IMR-90 (cell line): ENCODE results near the gene ROM1. TPM values are rescaled to one million over a fixed set of nuclear protein-coding genes. Genes with fewer than 3 reads are reported as not detected.

ENCODE experiments used
- BHLHE40 ChIP-seq: fragments of 150-350 bp; IDR thresholded peaks from 2 replicates; pipeline ENCODE4 v1.6.1; 2016; ENCODE audit warnings: mild to moderate bottlenecking, low read depth, low read length
- polyA plus RNA-seq, 3 experiments: library from polyadenylated mRNA; depleted of rRNA; stranded (reverse); fragments of >200 nt; gene quantifications; 2 replicates each; pipeline ENCODE4 v1.2.3, GENCODE V29; 2012; ENCODE audit warnings: low replicate concordance in 1 of 3
- total RNA-seq: library from RNA; depleted of rRNA; stranded (reverse); fragments of >200 nt; gene quantifications from 2 replicates; pipeline ENCODE4 v1.2.3, GENCODE V29; 2012
- TF ChIP-seq, protein P1 (sequence below): conservative IDR thresholded peaks from 2 replicates; pipeline ENCODE4 v1.5.1; 2012; ENCODE audit warnings: mild to moderate bottlenecking, low read depth, low read length, improper control_type of control experiment

The ROM1 gene
- total and polyA plus RNA-seq, 2 of the 4 experiments (the other 2 are of a cell fraction), result 2.2 to 2.5 TPM

- TF ChIP-seq, protein P1, sequence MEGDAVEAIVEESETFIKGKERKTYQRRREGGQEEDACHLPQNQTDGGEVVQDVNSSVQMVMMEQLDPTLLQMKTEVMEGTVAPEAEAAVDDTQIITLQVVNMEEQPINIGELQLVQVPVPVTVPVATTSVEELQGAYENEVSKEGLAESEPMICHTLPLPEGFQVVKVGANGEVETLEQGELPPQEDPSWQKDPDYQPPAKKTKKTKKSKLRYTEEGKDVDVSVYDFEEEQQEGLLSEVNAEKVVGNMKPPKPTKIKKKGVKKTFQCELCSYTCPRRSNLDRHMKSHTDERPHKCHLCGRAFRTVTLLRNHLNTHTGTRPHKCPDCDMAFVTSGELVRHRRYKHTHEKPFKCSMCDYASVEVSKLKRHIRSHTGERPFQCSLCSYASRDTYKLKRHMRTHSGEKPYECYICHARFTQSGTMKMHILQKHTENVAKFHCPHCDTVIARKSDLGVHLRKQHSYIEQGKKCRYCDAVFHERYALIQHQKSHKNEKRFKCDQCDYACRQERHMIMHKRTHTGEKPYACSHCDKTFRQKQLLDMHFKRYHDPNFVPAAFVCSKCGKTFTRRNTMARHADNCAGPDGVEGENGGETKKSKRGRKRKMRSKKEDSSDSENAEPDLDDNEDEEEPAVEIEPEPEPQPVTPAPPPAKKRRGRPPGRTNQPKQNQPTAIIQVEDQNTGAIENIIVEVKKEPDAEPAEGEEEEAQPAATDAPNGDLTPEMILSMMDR, result no peak
- TF ChIP-seq BHLHE40, result no peak
Measured at GRCh38 chr11:62610814-62611704, 2.0 kb upstream of the ROM1 start (continued).
